HL-60/S4 treated with phorbol 12-myristate 13-acetate at 8.2 ng/mL for 4 days and 3 days (cell line): ENCODE results near the gene LDLRAP1.

Experiments used
- in situ Hi-C: fragments of 300-500 bp; cut with MboI; formaldehyde crosslinking; loops from 2 replicates; pipeline ENCODE4 v1.15.0; 2022; ENCODE audit warnings: low sequenced_read_pairs

Gene LDLRAP1

GRCh38 chr1:25523542-25523941, 19.9 kb upstream of the LDLRAP1 start:
- in situ Hi-C loops = no loop called here

GRCh38 chr1:25524568-25525360, 18.6 kb upstream of the LDLRAP1 start:
- in situ Hi-C loops = no loop called here

- in situ Hi-C loops = no loop called here
These were observed 18.1 kb upstream of the LDLRAP1 start for GRCh38 chr1:25525361-25525688.

GRCh38 chr1:25526753-25527152, 16.7 kb upstream of the LDLRAP1 start:
- in situ Hi-C loops = no loop called here

GRCh38 chr1:25527226-25527846, 16.1 kb upstream of the LDLRAP1 start:
- in situ Hi-C loops = no loop called here

- in situ Hi-C loops = no loop called here
These were observed 15.3 kb upstream of the LDLRAP1 start for GRCh38 chr1:25527946-25528595.

- in situ Hi-C loops = no loop called here
These were observed 14.4 kb upstream of the LDLRAP1 start for GRCh38 chr1:25528881-25529517.

- in situ Hi-C loops = no loop called here
These were observed 13.8 kb upstream of the LDLRAP1 start for GRCh38 chr1:25529518-25530185.

- in situ Hi-C loops = no loop called here
These were observed 13.0 kb upstream of the LDLRAP1 start for GRCh38 chr1:25530186-25531081.

- in situ Hi-C loops = no loop called here
These were observed 12.3 kb upstream of the LDLRAP1 start for GRCh38 chr1:25531082-25531461.

- in situ Hi-C loops = no loop called here
These were observed 10.4 kb upstream of the LDLRAP1 start for GRCh38 chr1:25532970-25533369.

GRCh38 chr1:25533775-25534409, 9.5 kb upstream of the LDLRAP1 start:
- in situ Hi-C loops = no loop called here

GRCh38 chr1:25534410-25534788, 9.0 kb upstream of the LDLRAP1 start:
- in situ Hi-C loops = no loop called here

- in situ Hi-C loops = no loop called here
These were observed 7.3 kb upstream of the LDLRAP1 start for GRCh38 chr1:25536124-25536523.

GRCh38 chr1:25537153-25537831, 6.1 kb upstream of the LDLRAP1 start:
- in situ Hi-C loops = no loop called here

GRCh38 chr1:25538191-25538767, 5.1 kb upstream of the LDLRAP1 start:
- in situ Hi-C loops = no loop called here

GRCh38 chr1:25540750-25541342, 2.6 kb upstream of the LDLRAP1 start:
- in situ Hi-C loops = no loop called here

- in situ Hi-C loops = no loop called here
These were observed 2.0 kb upstream of the LDLRAP1 start for GRCh38 chr1:25541425-25541824.
